H9 (cell line): ENCODE data around the gene SLC17A2. TPM values are rescaled to one million over a fixed set of nuclear protein-coding genes. Genes with fewer than 3 reads are reported as not detected.

Source experiments
- DNase-seq: peaks from one replicate; pipeline ENCODE4 v3.0.0-alpha.2; 2017
- H2AFZ ChIP-seq: one replicate; pipeline ENCODE4 v1.6.1; 2013; ENCODE audit warnings: mild to moderate bottlenecking, low read length, control low read depth, moderate library complexity
- H2AK5ac ChIP-seq: 2 replicates; pipeline ENCODE4 v1.6.1; 2013; ENCODE audit warnings: low read length, control low read depth, mixed read lengths; ENCODE audit not compliant: insufficient read length
- H2BK120ac ChIP-seq: one replicate; pipeline ENCODE4 v1.6.1; 2013; ENCODE audit warnings: low read depth, mild to moderate bottlenecking, low read length, control low read depth, inconsistent platforms; ENCODE audit not compliant: poor library complexity, severe bottlenecking
- H2BK12ac ChIP-seq: 2 replicates; pipeline ENCODE4 v1.6.1; 2013; ENCODE audit warnings: low read length, control low read depth, mixed read lengths, low read depth; ENCODE audit not compliant: insufficient read length
- H2BK15ac ChIP-seq: 2 replicates; pipeline ENCODE4 v1.6.1; 2013; ENCODE audit warnings: low read depth, low read length, control low read depth
- H2BK20ac ChIP-seq: one replicate; pipeline ENCODE4 v1.6.1; 2013; ENCODE audit warnings: low read depth, mild to moderate bottlenecking, low read length, control low read depth, inconsistent platforms; ENCODE audit not compliant: poor library complexity, severe bottlenecking
- H2BK5ac ChIP-seq: 2 replicates; pipeline ENCODE4 v1.6.1; 2013; ENCODE audit warnings: low read length, control low read depth, mixed read lengths; ENCODE audit not compliant: insufficient read length
- H3K14ac ChIP-seq: 2 replicates; pipeline ENCODE4 v1.6.1; 2013; ENCODE audit warnings: low read length, control low read depth; ENCODE audit not compliant: insufficient read depth
- H3K18ac ChIP-seq: 2 replicates; pipeline ENCODE4 v1.6.1; 2013; ENCODE audit warnings: low read depth, mild to moderate bottlenecking, mixed read lengths, low read length, control low read depth; ENCODE audit not compliant: insufficient read length
- H3K23ac ChIP-seq: 2 replicates; pipeline ENCODE4 v1.6.1; 2013; ENCODE audit warnings: low read length, control low read depth, mixed read lengths, low read depth; ENCODE audit not compliant: insufficient read length
- H3K23me2 ChIP-seq: 2 replicates; pipeline ENCODE4 v1.6.1; 2013; ENCODE audit warnings: low read depth, mild to moderate bottlenecking, mixed read lengths, low read length, control low read depth; ENCODE audit not compliant: insufficient read length, poor library complexity, severe bottlenecking
- H3K27ac ChIP-seq: 2 replicates; pipeline ENCODE4 v1.5.1; 2013; ENCODE audit warnings: low read length, control low read depth, mixed read lengths, low read depth; ENCODE audit not compliant: insufficient read length
- H3K27me3 ChIP-seq: 2 replicates; pipeline ENCODE4 v1.6.1; 2013; ENCODE audit warnings: low read length, control low read depth, inconsistent platforms; ENCODE audit not compliant: insufficient read depth
- H3K4ac ChIP-seq: 2 replicates; pipeline ENCODE4 v1.6.1; 2013; ENCODE audit warnings: low read depth, mild to moderate bottlenecking, control low read depth, inconsistent platforms, low read length, moderate library complexity
- H3K4me1 ChIP-seq: 2 replicates; pipeline ENCODE4 v1.6.1; 2013; ENCODE audit warnings: low read length, control low read depth, inconsistent platforms; ENCODE audit not compliant: insufficient read depth
- H3K4me2 ChIP-seq: 2 replicates; pipeline ENCODE4 v1.6.1; 2013; ENCODE audit warnings: low read length, control low read depth, mixed read lengths; ENCODE audit not compliant: insufficient read length, insufficient read depth
- H3K56ac ChIP-seq: 2 replicates; pipeline ENCODE4 v1.6.1; 2013; ENCODE audit warnings: low read depth, mild to moderate bottlenecking, mixed read lengths, low read length, control low read depth; ENCODE audit not compliant: insufficient read length
- H3K79me1 ChIP-seq: 2 replicates; pipeline ENCODE4 v1.6.1; 2013; ENCODE audit warnings: low read depth, mild to moderate bottlenecking, moderate library complexity, low read length, control low read depth, inconsistent platforms; ENCODE audit not compliant: insufficient read depth, poor library complexity, severe bottlenecking
- H3K79me2 ChIP-seq: 2 replicates; pipeline ENCODE4 v1.6.1; 2013; ENCODE audit warnings: low read length, control low read depth, inconsistent platforms; ENCODE audit not compliant: insufficient read depth
- H3K9ac ChIP-seq: 2 replicates; pipeline ENCODE4 v1.6.1; 2013; ENCODE audit warnings: low read length, control low read depth, mixed read lengths; ENCODE audit not compliant: insufficient read length; ENCODE audit errors: extremely low read depth
- H3K9me3 ChIP-seq: one replicate; pipeline ENCODE4 v1.6.1; 2013; ENCODE audit warnings: low read depth, low read length, inconsistent platforms; ENCODE audit not compliant: control insufficient read depth
- H3T11ph ChIP-seq: one replicate; pipeline ENCODE4 v1.6.1; 2013; ENCODE audit warnings: mild to moderate bottlenecking, low read length, control low read depth, inconsistent platforms
- H4K20me1 ChIP-seq: one replicate; pipeline ENCODE4 v1.6.1; 2013; ENCODE audit not compliant: control insufficient read depth, insufficient read length, insufficient read depth
- H4K5ac ChIP-seq: 2 replicates; pipeline ENCODE4 v1.6.1; 2013; ENCODE audit warnings: low read depth, mild to moderate bottlenecking, mixed read lengths, low read length, control low read depth; ENCODE audit not compliant: insufficient read length
- H4K8ac ChIP-seq: replicated peaks from 2 replicates; pipeline ENCODE4 v1.6.1; 2013; ENCODE audit warnings: low read length, control low read depth, mixed read lengths, low read depth; ENCODE audit not compliant: insufficient read length
- H4K91ac ChIP-seq: 2 replicates; pipeline ENCODE4 v1.6.1; 2013; ENCODE audit warnings: low read depth, mild to moderate bottlenecking, moderate library complexity, mixed read lengths, low read length, control low read depth; ENCODE audit not compliant: insufficient read length
- H3K27ac Mint-ChIP-seq, 3 experiments: 2 replicates in 2 of 3; 3 replicates in 1 of 3; pipeline ENCODE4 v1.8.0; 2020 to 2021; ENCODE audit warnings: mixed read lengths in 3 of 3, mild to moderate bottlenecking in 1 of 3, moderate library complexity in 1 of 3
- H3K27me3 Mint-ChIP-seq: 2 replicates; pipeline ENCODE4 v1.8.0; 2021; ENCODE audit warnings: low read depth, mild to moderate bottlenecking, moderate library complexity, mixed read lengths
- H3K36me3 Mint-ChIP-seq, 3 experiments: 2 replicates in 2 of 3; 3 replicates in 1 of 3; pipeline ENCODE4 v1.8.0; 2020 to 2021; ENCODE audit warnings: low read depth in 3 of 3, mixed read lengths in 3 of 3; ENCODE audit not compliant: insufficient read depth in 1 of 3
- H3K4me1 Mint-ChIP-seq, 2 experiments: 2 replicates each; pipeline ENCODE4 v1.8.0; 2020; ENCODE audit warnings: mixed read lengths in 2 of 2
- H3K4me3 Mint-ChIP-seq, 2 experiments: 2 replicates in 1 of 2; 3 replicates in 1 of 2; pipeline ENCODE4 v1.8.0; 2020 to 2021; ENCODE audit warnings: mild to moderate bottlenecking in 2 of 2, mixed read lengths in 2 of 2, moderate library complexity in 1 of 2
- H3K9me3 Mint-ChIP-seq, 2 experiments: 2 replicates in 1 of 2; 3 replicates in 1 of 2; pipeline ENCODE4 v1.8.0; 2020; ENCODE audit warnings: mild to moderate bottlenecking in 2 of 2, mixed read lengths in 2 of 2, moderate library complexity in 1 of 2
- WGBS: extraction: QIAGEN DNeasy Blood & Tissue Kit; methylation state at CpG from one replicate; pipeline ENCODE4 v1.1.7; 2013; ENCODE audit warnings: missing lambda C conversion rate, low lambda C conversion rate, mixed read lengths; ENCODE audit not compliant: insufficient read length; ENCODE audit errors: extremely low coverage; 5-methylcytosine and 5-hydroxymethylcytosine counted together
- total RNA-seq: library from RNA; stranded (reverse); gene quantifications from 2 replicates; pipeline ENCODE4 v1.2.1, GENCODE V29; 2021
- TF ChIP-seq, protein P1 (sequence below): fragments of 200-600 bp; sonication (generic); conservative IDR thresholded peaks from 3 replicates; pipeline ENCODE4 v1.8.0; 2021; ENCODE audit warnings: antibody characterized with exemption, mild to moderate bottlenecking

The SLC17A2 gene
- total RNA-seq, 1 experiment from 2014 or later = not detected

DNA sequence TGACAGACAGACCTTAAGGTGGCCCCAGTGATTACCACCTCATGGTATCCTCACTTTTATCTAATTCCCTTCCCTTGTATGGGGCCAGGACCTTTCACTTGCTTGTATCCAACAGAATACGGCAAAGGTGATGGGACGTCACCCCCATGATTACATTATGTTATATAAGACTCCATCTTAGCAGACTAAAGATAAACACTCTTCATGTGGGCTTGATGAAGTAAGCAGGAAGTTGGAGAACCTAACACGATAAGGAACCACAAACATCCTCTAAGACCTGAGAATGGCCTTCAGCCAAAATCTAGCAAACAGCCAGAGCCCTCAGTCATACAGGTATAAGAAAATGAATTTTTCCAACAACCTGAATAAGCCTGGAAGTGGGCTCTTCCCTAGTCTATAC is 64.5 kb downstream of the SLC17A2 start:
- Histone ChIP-seq H4K8ac (no peak overlapping the region), H2BK5ac (no peak overlapping the region), H4K5ac (no peak overlapping the region), H4K91ac (no peak overlapping the region), H3K56ac (no peak overlapping the region), H3K27ac (no peak overlapping the region), H3K14ac (no peak overlapping the region), H2BK120ac (no peak overlapping the region), H4K20me1 (no peaks in the 10 kb centered on the region), H2AK5ac (no peak overlapping the region), H3K27me3 (no peaks in the 10 kb centered on the region), H2BK15ac (no peak overlapping the region), H3T11ph (no peak overlapping the region), H3K4me2 (no peak overlapping the region), H3K9ac (no peak overlapping the region), H3K18ac (no peak overlapping the region), H3K79me1 (no peaks in the 10 kb centered on the region), H2BK12ac (no peak overlapping the region), H3K79me2 (no peaks in the 10 kb centered on the region), H3K23me2 (no peaks in the 10 kb centered on the region), H3K9me3 (no peaks in the 10 kb centered on the region), H3K4ac (no peak overlapping the region), H2AFZ (no peak overlapping the region), H3K4me1 (no peaks in the 10 kb centered on the region), H3K23ac (no peak overlapping the region), H2BK20ac (no peak overlapping the region)
- H3K27me3 Mint-ChIP-seq = no peaks in the 10 kb centered on the region; the same call in none of the 2 replicates
- DNase-seq = no peak
- no peak overlapping the region for H3K4me3 Mint-ChIP-seq
- no peaks in the 10 kb centered on the region for H3K9me3 Mint-ChIP-seq
- WGBS = no CpG with 5 or more reads among the region's 3 CpGs
- no peaks in the 10 kb centered on the region for H3K36me3 Mint-ChIP-seq
- no peak overlapping the region for H3K27ac Mint-ChIP-seq
- no peaks in the 10 kb centered on the region for H3K4me1 Mint-ChIP-seq
- TF ChIP-seq, protein P1, sequence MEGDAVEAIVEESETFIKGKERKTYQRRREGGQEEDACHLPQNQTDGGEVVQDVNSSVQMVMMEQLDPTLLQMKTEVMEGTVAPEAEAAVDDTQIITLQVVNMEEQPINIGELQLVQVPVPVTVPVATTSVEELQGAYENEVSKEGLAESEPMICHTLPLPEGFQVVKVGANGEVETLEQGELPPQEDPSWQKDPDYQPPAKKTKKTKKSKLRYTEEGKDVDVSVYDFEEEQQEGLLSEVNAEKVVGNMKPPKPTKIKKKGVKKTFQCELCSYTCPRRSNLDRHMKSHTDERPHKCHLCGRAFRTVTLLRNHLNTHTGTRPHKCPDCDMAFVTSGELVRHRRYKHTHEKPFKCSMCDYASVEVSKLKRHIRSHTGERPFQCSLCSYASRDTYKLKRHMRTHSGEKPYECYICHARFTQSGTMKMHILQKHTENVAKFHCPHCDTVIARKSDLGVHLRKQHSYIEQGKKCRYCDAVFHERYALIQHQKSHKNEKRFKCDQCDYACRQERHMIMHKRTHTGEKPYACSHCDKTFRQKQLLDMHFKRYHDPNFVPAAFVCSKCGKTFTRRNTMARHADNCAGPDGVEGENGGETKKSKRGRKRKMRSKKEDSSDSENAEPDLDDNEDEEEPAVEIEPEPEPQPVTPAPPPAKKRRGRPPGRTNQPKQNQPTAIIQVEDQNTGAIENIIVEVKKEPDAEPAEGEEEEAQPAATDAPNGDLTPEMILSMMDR = no peak
